ENCODE data around the gene RNF169. TPM values are rescaled to one million over a fixed set of nuclear protein-coding genes. Genes with fewer than 3 reads are reported as not detected.

RNF169 gene
- total and polyA plus RNA-seq, 9 of the 15 experiments (the other 6 are each of a cell fraction or from before 2014, with no cell fraction given): 0.68 to 18.1 (median 10.1) TPM

DNA sequence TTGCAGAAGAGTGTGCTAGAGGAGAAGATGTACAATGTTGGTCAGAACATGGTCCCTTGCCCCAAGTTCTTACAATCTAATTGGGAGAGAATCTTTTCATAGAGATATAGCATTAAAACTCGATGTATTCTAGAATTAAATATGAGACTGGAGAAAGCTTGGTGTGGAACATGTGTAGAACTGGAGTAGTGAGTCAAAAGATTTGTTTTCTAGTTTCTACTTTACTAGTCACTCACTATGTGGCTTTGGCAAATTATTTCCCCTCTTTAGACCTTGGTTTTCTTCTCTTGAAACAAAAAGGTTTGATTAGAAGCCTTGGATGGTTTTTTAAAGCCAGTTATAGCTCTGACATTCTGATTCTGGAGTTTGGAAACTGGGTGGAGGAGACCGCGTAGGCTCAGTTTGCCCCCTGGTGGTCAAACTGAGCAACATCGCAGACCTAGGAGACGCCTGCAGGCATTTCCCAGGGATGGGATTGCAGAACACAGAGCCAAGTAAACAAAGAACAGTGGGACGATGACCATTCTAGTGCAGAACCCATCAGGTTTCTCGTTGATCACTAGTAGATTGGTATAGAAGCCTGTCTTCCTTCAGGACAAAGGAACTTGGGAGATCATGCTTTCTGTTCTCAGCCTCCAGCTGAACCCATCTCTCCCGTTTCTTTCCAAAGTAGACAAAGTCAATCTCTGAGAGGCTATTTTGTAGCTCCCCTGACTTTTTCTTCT lies 8.9 kb upstream of the RNF169 start (continued):
- TF ChIP-seq NR1H2 (CRISPR knock-in tag; IDR thresholded peaks at IDR 0.05) (no peak), MXI1 (IDR thresholded peaks at IDR 0.05; ENCODE audit: low read depth, low read length) (no peak), DNMT1 (IDR thresholded peaks at IDR 0.05) (no peak), SAP30 (IDR thresholded peaks at IDR 0.05; ENCODE audit: borderline replicate concordance, insufficient read depth, low read depth, low read length, poor library complexity, severe bottlenecking) (no peak), NR2C2 (CRISPR knock-in tag; IDR thresholded peaks at IDR 0.05) (0 out of 2 replicates have a peak, but pooled peaks have one; percentile 27), NR2C2 (tag; IDR thresholded peaks at IDR 0.05) (no peak), CXXC5 (CRISPR knock-in tag; IDR thresholded peaks at IDR 0.05) (no peak), PURB (CRISPR knock-in tag; IDR thresholded peaks at IDR 0.05; ENCODE audit: low read depth) (no peak), FOXA3 (CRISPR knock-in tag; conservative IDR thresholded peaks at IDR 0.05 in 1 of 2, IDR thresholded peaks at IDR 0.05 in 1 of 2) (peak; percentile 71 to 94), DACH1 (IDR thresholded peaks at IDR 0.05; ENCODE audit: partially characterized antibody) (no peak)
- TF ChIP-seq, protein P1, sequence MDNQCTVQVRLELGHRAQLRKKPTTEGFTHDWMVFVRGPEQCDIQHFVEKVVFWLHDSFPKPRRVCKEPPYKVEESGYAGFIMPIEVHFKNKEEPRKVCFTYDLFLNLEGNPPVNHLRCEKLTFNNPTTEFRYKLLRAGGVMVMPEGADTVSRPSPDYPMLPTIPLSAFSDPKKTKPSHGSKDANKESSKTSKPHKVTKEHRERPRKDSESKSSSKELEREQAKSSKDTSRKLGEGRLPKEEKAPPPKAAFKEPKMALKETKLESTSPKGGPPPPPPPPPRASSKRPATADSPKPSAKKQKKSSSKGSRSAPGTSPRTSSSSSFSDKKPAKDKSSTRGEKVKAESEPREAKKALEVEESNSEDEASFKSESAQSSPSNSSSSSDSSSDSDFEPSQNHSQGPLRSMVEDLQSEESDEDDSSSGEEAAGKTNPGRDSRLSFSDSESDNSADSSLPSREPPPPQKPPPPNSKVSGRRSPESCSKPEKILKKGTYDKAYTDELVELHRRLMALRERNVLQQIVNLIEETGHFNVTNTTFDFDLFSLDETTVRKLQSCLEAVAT (IDR thresholded peaks at IDR 0.05): peak; percentile 31 to 73; a peak in 2 of 4 replicates
- TF ChIP-seq, protein P2, sequence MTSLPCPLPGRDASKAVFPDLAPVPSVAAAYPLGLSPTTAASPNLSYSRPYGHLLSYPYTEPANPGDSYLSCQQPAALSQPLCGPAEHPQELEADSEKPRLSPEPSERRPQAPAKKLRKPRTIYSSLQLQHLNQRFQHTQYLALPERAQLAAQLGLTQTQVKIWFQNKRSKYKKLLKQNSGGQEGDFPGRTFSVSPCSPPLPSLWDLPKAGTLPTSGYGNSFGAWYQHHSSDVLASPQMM (CRISPR knock-in tag; IDR thresholded peaks at IDR 0.05): no peak
- TF ChIP-seq, protein P3, sequence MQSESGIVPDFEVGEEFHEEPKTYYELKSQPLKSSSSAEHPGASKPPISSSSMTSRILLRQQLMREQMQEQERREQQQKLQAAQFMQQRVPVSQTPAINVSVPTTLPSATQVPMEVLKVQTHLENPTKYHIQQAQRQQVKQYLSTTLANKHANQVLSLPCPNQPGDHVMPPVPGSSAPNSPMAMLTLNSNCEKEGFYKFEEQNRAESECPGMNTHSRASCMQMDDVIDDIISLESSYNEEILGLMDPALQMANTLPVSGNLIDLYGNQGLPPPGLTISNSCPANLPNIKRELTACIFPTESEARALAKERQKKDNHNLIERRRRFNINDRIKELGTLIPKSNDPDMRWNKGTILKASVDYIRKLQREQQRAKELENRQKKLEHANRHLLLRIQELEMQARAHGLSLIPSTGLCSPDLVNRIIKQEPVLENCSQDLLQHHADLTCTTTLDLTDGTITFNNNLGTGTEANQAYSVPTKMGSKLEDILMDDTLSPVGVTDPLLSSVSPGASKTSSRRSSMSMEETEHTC (IDR thresholded peaks at IDR 0.05): no peak
- TF ChIP-seq, protein P4, sequence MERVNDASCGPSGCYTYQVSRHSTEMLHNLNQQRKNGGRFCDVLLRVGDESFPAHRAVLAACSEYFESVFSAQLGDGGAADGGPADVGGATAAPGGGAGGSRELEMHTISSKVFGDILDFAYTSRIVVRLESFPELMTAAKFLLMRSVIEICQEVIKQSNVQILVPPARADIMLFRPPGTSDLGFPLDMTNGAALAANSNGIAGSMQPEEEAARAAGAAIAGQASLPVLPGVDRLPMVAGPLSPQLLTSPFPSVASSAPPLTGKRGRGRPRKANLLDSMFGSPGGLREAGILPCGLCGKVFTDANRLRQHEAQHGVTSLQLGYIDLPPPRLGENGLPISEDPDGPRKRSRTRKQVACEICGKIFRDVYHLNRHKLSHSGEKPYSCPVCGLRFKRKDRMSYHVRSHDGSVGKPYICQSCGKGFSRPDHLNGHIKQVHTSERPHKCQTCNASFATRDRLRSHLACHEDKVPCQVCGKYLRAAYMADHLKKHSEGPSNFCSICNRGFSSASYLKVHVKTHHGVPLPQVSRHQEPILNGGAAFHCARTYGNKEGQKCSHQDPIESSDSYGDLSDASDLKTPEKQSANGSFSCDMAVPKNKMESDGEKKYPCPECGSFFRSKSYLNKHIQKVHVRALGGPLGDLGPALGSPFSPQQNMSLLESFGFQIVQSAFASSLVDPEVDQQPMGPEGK (CRISPR knock-in tag; IDR thresholded peaks at IDR 0.05; ENCODE audit: borderline replicate concordance): no peak

Data from K562 (cell line).